K562 (cell line): ENCODE data around the gene SH3BGR. TPM values are rescaled to one million over a fixed set of nuclear protein-coding genes. Genes with fewer than 3 reads are reported as not detected.

Source experiments
- ATAC-seq: fragments of 200-7000 bp; cut with Tn5 transposase; 3 replicates; pipeline ENCODE4 v1.9.1; 2020; ENCODE audit warnings: moderate library complexity
- BruUV-seq: library from RNA; stranded (reverse); fragments of 400-500 nt; replicated peaks from 2 replicates; lab custom pipeline; 2021; lab: Mats Ljungman, UMichigan
- CTCF ChIA-PET: fragments of 300-600 bp; formaldehyde crosslinking; extraction: SDS; loops from one replicate; lab custom pipeline; 2021; ENCODE audit warnings: low intra/inter-chr PET ratio; lab: Yijun Ruan, JAX
- POLR2A ChIA-PET: fragments of 300-600, 350-650 bp; sonication (Branson Sonifier 250); formaldehyde crosslinking; extraction: SDS; loops from one replicate; lab custom pipeline; 2021; ENCODE audit warnings: antibody characterized with exemption, inconsistent platforms; lab: Yijun Ruan, JAX
- DNase-seq, 4 experiments: peaks; one replicate each; pipeline versions ENCODE4 v3.0.0 to v3.0.0-alpha.2; 2011 to 2018; ENCODE audit warnings: low spot score in 3 of 4, mixed read lengths in 3 of 4; ENCODE audit errors: extremely low read depth in 1 of 4
- FAIRE-seq: peaks from 2 replicates; lab custom pipeline; 2011; peaks lifted over from hg19 to GRCh38; lab: Jason Lieb, UNC
- H2AFZ ChIP-seq: 2 replicates; pipeline ENCODE4 v1.6.0; 2011; ENCODE audit warnings: low read depth, low read length, control low read depth, inconsistent platforms
- H3K27ac ChIP-seq: fragments of 200-600 bp; 3 replicates; pipeline ENCODE4 v1.8.0; 2011; ENCODE audit warnings: low read depth, mild to moderate bottlenecking, control low read depth, inconsistent platforms, low read length, moderate library complexity, mixed read lengths; ENCODE audit errors: extremely low read depth
- H3K27me3 ChIP-seq, 2 experiments: fragments of 300-600 bp in 1 of 2; 2 replicates in 1 of 2; 3 replicates in 1 of 2; pipeline versions ENCODE4 v1.6.0 to v1.8.0; 2011; ENCODE audit warnings: inconsistent platforms in 2 of 2, low read length in 2 of 2, mild to moderate bottlenecking in 1 of 2, mixed read lengths in 1 of 2, moderate library complexity in 1 of 2; ENCODE audit not compliant: control insufficient read depth in 2 of 2, insufficient read depth in 2 of 2
- H3K36me3 ChIP-seq: fragments of 300-600 bp; 3 replicates; pipeline ENCODE4 v1.8.0; 2011; ENCODE audit warnings: mild to moderate bottlenecking, low read length, inconsistent platforms; ENCODE audit not compliant: control insufficient read depth, insufficient read depth
- H3K4me1 ChIP-seq, 2 experiments: fragments of 200-600 bp in 1 of 2; replicated peaks in 1 of 2; 2 replicates in 1 of 2; 3 replicates in 1 of 2; pipeline versions ENCODE4 v1.5.1 to v1.8.0; 2011; ENCODE audit warnings: inconsistent platforms in 2 of 2, low read length in 2 of 2, mild to moderate bottlenecking in 1 of 2, mixed read lengths in 1 of 2, moderate library complexity in 1 of 2; ENCODE audit not compliant: control insufficient read depth in 2 of 2, insufficient read depth in 2 of 2
- H3K4me2 ChIP-seq: 2 replicates; pipeline ENCODE4 v1.6.1; 2011; ENCODE audit warnings: low read length, control low read depth, inconsistent platforms, mixed read lengths; ENCODE audit not compliant: insufficient read depth
- H3K4me3 ChIP-seq: fragments of 200-600 bp; sonication (generic), shearing (Covaris generic); 2 replicates; pipeline ENCODE4 v1.5.1; 2016; ENCODE audit warnings: control low read depth, inconsistent platforms
- H3K79me2 ChIP-seq: fragments of 200-600 bp; 3 replicates; pipeline ENCODE4 v1.8.0; 2011; ENCODE audit warnings: low read length, inconsistent platforms; ENCODE audit not compliant: control insufficient read depth, insufficient read depth
- H3K9ac ChIP-seq, 2 experiments: 2 replicates each; pipeline versions ENCODE4 v1.6.0 to v1.6.1; 2011; ENCODE audit warnings: low read depth in 2 of 2, low read length in 2 of 2, control low read depth in 1 of 2, inconsistent platforms in 1 of 2, mild to moderate bottlenecking in 1 of 2, mixed read lengths in 1 of 2; ENCODE audit not compliant: insufficient read depth in 1 of 2
- H3K9me1 ChIP-seq: one replicate; pipeline ENCODE4 v1.6.0; 2011; ENCODE audit warnings: inconsistent platforms, mild to moderate bottlenecking, low read length, moderate library complexity; ENCODE audit not compliant: control insufficient read depth, insufficient read depth
- H3K9me3 ChIP-seq: replicated peaks from 2 replicates; pipeline ENCODE4 v1.5.1; 2011; ENCODE audit warnings: low read depth, low read length, inconsistent platforms; ENCODE audit not compliant: control insufficient read depth, insufficient read depth
- H4K20me1 ChIP-seq: replicated peaks from 2 replicates; pipeline ENCODE4 v1.6.1; 2011; ENCODE audit warnings: low read length, inconsistent platforms, mixed read lengths; ENCODE audit not compliant: control insufficient read depth, insufficient read depth
- CBX2 ChIP-seq: fragments of 200-600 bp; sonication (generic); IDR thresholded peaks from one replicate; pipeline ENCODE4 v1.6.1; 2012; ENCODE audit warnings: mild to moderate bottlenecking, low read length, inconsistent platforms; ENCODE audit not compliant: insufficient read depth, poor library complexity, severe bottlenecking
- LCOR ChIP-seq: sonication (generic); formaldehyde crosslinking; IDR thresholded peaks from 2 replicates; pipeline ENCODE4 v1.8.0; 2022; ENCODE audit warnings: mild to moderate bottlenecking, missing genetic modification reagents
- NR2C1 ChIP-seq, 2 experiments: fragments of 450-650 bp; IDR thresholded peaks; 2 replicates each; pipeline ENCODE4 v1.6.1; 2017; ENCODE audit warnings: mild to moderate bottlenecking in 2 of 2, antibody characterized with exemption in 1 of 2, inconsistent platforms in 1 of 2, missing compliant biosample characterization in 1 of 2, missing genetic modification characterization in 1 of 2
- PHF8 ChIP-seq: fragments of 200-600 bp; sonication (generic); IDR thresholded peaks from 2 replicates; pipeline ENCODE4 v1.6.1; 2012; ENCODE audit warnings: mixed run types, mild to moderate bottlenecking, inconsistent platforms, low read length, moderate library complexity, borderline replicate concordance
- SMAD1 ChIP-seq: fragments of 150-350 bp; IDR thresholded peaks from 2 replicates; pipeline ENCODE4 v1.6.1; 2014; ENCODE audit warnings: low read length, low read depth; ENCODE audit not compliant: partially characterized antibody
- SRSF7 ChIP-seq: fragments of 200-400 bp; formaldehyde crosslinking; optimal IDR thresholded peaks from 2 replicates; pipeline ENCODE3; 2017; ENCODE audit warnings: mild to moderate bottlenecking, low read depth, low read length
- ZNF217 ChIP-seq: sonication (generic); formaldehyde crosslinking; IDR thresholded peaks from 2 replicates; pipeline ENCODE4 v1.8.0; 2022; ENCODE audit warnings: mild to moderate bottlenecking, missing genetic modification reagents
- WGBS: fragments of 100-300 bp; shearing (Covaris generic); methylation state at CpG from one replicate; pipeline ENCODE4 v1.1.6; 2016; ENCODE audit warnings: low coverage, mixed read lengths; ENCODE audit not compliant: insufficient coverage; ENCODE audit errors: missing lambda C conversion rate; 5-methylcytosine and 5-hydroxymethylcytosine counted together
- in situ Hi-C: fragments of 300-500 bp; cut with MboI; formaldehyde crosslinking; loops from 4 replicates; pipeline ENCODE4 v1.15.0; 2018; ENCODE audit warnings: inconsistent platforms, mixed read lengths
- intact Hi-C: fragments of 100-400 bp; cut with micrococcal nuclease; formaldehyde crosslinking; loops from 2 replicates; pipeline ENCODE4 v1.14.2; 2022
- polyA plus RNA-seq, 8 experiments: library from polyadenylated mRNA; depleted of rRNA in 4 of 8; stranded (reverse) in 5 of 8; unstranded in 3 of 8; fragments of >200 nt; fragmentation: Nextera tagmentation in 2 of 8; fragmentation: Illumina TruSeq in 1 of 8; extraction: Ambion mirVana in 2 of 8; extraction: Trizol in 1 of 8; gene quantifications; 2 replicates each; pipeline versions ENCODE4 v1.2.1 to v1.2.3, GENCODE V29; 2011 to 2014; ENCODE audit warnings: inconsistent platforms in 1 of 8, missing spikeins in 1 of 8
- total RNA-seq, 7 experiments: library from RNA; depleted of rRNA in 6 of 7; stranded (reverse); fragments of >200 nt in 6 of 7; fragmentation: Illumina TruSeq in 2 of 7; extraction: Trizol in 2 of 7; gene quantifications; 2 replicates each; pipeline versions ENCODE4 v1.2.1 to v1.2.3, GENCODE V29; 2011 to 2021; ENCODE audit warnings: low replicate concordance in 1 of 7
- TF ChIP-seq, protein P1 (sequence below): fragments of 450-650 bp; formaldehyde crosslinking; IDR thresholded peaks from 2 replicates; pipeline ENCODE4 v1.4.0; 2020; ENCODE audit warnings: mild to moderate bottlenecking, moderate library complexity
- TF ChIP-seq, protein P2 (sequence below), 2 experiments: fragments of 450-650 bp; conservative IDR thresholded peaks; 2 replicates each; pipeline ENCODE4 v1.6.1; 2017; ENCODE audit warnings: mild to moderate bottlenecking in 2 of 2, moderate library complexity in 2 of 2
- TF ChIP-seq, protein P3 (sequence below): fragments of 250-450 bp; sonication (Bioruptor Pico); IDR thresholded peaks from 2 replicates; pipeline ENCODE4 v1.5.0; 2020; ENCODE audit warnings: mild to moderate bottlenecking
- TF ChIP-seq, protein P4 (sequence below): sonication (generic); formaldehyde crosslinking; IDR thresholded peaks from 2 replicates; pipeline ENCODE4 v1.8.0; 2023; ENCODE audit warnings: missing genetic modification reagents, mild to moderate bottlenecking, borderline replicate concordance

Gene SH3BGR
- total and polyA plus RNA-seq, 9 of the 15 experiments (the other 6 are each of a cell fraction or from before 2014, with no cell fraction given): 6.6 to 42.9 (median 25.6) TPM

DNA sequence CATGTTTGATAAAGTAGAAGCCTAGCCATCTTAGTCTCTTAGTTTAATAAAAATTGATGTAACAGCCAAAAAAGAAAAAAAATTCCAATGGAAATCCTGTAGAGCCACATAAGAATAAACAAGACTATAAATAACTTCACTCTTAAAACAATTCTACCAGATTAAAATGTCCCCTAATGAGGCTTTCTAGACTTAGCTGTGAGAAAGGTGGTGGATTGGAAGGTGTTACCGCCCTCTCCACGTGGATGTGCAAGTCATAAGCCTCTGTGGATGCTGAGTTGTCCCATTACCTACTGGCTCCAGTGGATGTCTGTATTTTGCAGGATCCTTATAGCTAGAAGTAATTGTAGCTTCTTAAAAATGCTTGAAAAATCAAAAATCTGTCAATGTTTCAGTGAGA, 20.8 kb upstream of the SH3BGR start:
- WGBS: 27% methylated on average over 2 of the region's 2 CpGs
- Histone ChIP-seq H3K4me3 (no peak overlapping the region), H3K79me2 (no peaks in the 10 kb centered on the region), H3K9me3 (0 out of 2 replicates have a peak, but pooled peaks cover 2% of the 10 kb centered on the region), H3K36me3 (no peaks in the 10 kb centered on the region), H3K4me2 (peak overlapping the region; percentile 69; the same call in 1 of the 2 replicates), H4K20me1 (no peaks in the 10 kb centered on the region), H3K9ac (peak overlapping the region in 1 of 2 experiments; percentile 51; a peak in 2 of 4 replicates), H3K27ac (peak overlapping the region; percentile 74), H3K4me1 (peaks cover 5 to 16% of the 10 kb centered on the region in 2 experiments; a peak in 4 of 5 replicates), H3K9me1 (no peaks in the 10 kb centered on the region), H2AFZ (peak overlapping the region; percentile 88), H3K27me3 (no peaks in the 10 kb centered on the region)
- ATAC-seq (peak; percentile 70), DNase-seq (peak in 2 of 4 experiments; percentile 42 to 61), FAIRE-seq (no peak)
- CTCF ChIA-PET: no interaction called here
- intact Hi-C loops: no loop called here
- in situ Hi-C loops: no loop called here
- no TSS peak for BruUV-seq
- POLR2A ChIA-PET: interaction anchor here (0.7 to 2.3 kb wide), 13 partner anchors 9 to 117 kb away, joined by 3 to 14 read pairs (median 3); partner anchors contain the start of genes HMGN1 and LCA5L
- TF ChIP-seq SMAD1 (no peak), ZNF217 (CRISPR knock-in tag) (no peak), NR2C1 (IDR thresholded peaks at IDR 0.05) (no peak), NR2C1 (tag; IDR thresholded peaks at IDR 0.05) (no peak), SRSF7 (no peak), LCOR (CRISPR knock-in tag) (no peak), CBX2 (no peak), PHF8 (no peak)
- TF ChIP-seq, protein P1, sequence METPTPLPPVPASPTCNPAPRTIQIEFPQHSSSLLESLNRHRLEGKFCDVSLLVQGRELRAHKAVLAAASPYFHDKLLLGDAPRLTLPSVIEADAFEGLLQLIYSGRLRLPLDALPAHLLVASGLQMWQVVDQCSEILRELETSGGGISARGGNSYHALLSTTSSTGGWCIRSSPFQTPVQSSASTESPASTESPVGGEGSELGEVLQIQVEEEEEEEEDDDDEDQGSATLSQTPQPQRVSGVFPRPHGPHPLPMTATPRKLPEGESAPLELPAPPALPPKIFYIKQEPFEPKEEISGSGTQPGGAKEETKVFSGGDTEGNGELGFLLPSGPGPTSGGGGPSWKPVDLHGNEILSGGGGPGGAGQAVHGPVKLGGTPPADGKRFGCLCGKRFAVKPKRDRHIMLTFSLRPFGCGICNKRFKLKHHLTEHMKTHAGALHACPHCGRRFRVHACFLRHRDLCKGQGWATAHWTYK (CRISPR knock-in tag): no peak
- TF ChIP-seq, protein P2, sequence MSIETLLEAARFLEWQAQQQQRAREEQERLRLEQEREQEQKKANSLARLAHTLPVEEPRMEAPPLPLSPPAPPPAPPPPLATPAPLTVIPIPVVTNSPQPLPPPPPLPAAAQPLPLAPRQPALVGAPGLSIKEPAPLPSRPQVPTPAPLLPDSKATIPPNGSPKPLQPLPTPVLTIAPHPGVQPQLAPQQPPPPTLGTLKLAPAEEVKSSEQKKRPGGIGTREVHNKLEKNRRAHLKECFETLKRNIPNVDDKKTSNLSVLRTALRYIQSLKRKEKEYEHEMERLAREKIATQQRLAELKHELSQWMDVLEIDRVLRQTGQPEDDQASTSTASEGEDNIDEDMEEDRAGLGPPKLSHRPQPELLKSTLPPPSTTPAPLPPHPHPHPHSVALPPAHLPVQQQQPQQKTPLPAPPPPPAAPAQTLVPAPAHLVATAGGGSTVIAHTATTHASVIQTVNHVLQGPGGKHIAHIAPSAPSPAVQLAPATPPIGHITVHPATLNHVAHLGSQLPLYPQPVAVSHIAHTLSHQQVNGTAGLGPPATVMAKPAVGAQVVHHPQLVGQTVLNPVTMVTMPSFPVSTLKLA (conservative IDR thresholded peaks at IDR 0.05): peak; percentile 41 to 56; a peak in 1 of 4 replicates
- TF ChIP-seq, protein P3, sequence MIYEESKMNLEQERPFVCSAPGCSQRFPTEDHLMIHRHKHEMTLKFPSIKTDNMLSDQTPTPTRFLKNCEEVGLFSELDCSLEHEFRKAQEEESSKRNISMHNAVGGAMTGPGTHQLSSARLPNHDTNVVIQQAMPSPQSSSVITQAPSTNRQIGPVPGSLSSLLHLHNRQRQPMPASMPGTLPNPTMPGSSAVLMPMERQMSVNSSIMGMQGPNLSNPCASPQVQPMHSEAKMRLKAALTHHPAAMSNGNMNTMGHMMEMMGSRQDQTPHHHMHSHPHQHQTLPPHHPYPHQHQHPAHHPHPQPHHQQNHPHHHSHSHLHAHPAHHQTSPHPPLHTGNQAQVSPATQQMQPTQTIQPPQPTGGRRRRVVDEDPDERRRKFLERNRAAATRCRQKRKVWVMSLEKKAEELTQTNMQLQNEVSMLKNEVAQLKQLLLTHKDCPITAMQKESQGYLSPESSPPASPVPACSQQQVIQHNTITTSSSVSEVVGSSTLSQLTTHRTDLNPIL (CRISPR knock-in tag): 0 out of 2 replicates have a peak, but pooled peaks have one; percentile 32
- TF ChIP-seq, protein P4, sequence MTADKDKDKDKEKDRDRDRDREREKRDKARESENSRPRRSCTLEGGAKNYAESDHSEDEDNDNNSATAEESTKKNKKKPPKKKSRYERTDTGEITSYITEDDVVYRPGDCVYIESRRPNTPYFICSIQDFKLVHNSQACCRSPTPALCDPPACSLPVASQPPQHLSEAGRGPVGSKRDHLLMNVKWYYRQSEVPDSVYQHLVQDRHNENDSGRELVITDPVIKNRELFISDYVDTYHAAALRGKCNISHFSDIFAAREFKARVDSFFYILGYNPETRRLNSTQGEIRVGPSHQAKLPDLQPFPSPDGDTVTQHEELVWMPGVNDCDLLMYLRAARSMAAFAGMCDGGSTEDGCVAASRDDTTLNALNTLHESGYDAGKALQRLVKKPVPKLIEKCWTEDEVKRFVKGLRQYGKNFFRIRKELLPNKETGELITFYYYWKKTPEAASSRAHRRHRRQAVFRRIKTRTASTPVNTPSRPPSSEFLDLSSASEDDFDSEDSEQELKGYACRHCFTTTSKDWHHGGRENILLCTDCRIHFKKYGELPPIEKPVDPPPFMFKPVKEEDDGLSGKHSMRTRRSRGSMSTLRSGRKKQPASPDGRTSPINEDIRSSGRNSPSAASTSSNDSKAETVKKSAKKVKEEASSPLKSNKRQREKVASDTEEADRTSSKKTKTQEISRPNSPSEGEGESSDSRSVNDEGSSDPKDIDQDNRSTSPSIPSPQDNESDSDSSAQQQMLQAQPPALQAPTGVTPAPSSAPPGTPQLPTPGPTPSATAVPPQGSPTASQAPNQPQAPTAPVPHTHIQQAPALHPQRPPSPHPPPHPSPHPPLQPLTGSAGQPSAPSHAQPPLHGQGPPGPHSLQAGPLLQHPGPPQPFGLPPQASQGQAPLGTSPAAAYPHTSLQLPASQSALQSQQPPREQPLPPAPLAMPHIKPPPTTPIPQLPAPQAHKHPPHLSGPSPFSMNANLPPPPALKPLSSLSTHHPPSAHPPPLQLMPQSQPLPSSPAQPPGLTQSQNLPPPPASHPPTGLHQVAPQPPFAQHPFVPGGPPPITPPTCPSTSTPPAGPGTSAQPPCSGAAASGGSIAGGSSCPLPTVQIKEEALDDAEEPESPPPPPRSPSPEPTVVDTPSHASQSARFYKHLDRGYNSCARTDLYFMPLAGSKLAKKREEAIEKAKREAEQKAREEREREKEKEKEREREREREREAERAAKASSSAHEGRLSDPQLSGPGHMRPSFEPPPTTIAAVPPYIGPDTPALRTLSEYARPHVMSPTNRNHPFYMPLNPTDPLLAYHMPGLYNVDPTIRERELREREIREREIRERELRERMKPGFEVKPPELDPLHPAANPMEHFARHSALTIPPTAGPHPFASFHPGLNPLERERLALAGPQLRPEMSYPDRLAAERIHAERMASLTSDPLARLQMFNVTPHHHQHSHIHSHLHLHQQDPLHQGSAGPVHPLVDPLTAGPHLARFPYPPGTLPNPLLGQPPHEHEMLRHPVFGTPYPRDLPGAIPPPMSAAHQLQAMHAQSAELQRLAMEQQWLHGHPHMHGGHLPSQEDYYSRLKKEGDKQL (CRISPR knock-in tag): no peak
